GM21576 (cell line): ENCODE measurements around the gene FASTK.

Source experiments
- ATAC-seq: cut with Tn5 transposase; IDR thresholded peaks from one replicate; pipeline ENCODE4 v1.9.1; 2021; ENCODE audit warnings: mild to moderate bottlenecking, moderate library complexity; ENCODE audit not compliant: unreplicated experiment

FASTK gene

DNA sequence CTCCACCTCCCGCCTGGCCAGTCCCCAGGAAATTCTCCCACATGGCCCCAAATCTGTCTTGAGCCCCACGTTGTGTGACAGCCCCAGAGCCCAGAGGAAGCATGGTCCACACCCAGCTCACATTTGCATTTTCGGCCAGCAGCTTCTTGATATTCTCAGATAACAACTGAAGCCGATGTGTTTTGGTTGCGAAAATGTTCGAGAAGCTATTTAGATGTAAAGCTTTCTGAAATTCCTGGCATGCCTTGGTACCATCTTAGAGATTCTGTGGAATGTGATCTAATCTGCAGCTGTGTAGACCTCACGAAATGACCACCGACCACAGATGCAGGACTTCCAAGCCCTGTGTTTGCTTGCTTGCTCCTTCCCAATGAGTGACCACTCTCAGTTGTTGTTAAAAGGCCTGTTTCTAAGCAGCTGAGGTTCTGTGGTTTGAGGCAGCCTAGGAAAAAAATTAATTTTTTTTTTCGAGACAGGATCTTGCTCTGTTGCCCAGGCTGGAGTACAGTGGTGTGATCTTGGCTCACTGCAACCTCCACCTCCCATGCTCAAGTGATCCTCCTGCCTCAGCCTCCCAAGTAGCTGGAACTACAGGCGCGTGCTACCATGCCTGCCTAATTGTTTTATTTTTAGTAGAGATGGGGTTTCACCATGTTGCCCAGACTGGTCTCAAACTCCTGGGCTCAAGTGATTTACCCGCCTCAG lies 12.4 kb downstream of the FASTK start:
- ATAC-seq: no peak

DNA sequence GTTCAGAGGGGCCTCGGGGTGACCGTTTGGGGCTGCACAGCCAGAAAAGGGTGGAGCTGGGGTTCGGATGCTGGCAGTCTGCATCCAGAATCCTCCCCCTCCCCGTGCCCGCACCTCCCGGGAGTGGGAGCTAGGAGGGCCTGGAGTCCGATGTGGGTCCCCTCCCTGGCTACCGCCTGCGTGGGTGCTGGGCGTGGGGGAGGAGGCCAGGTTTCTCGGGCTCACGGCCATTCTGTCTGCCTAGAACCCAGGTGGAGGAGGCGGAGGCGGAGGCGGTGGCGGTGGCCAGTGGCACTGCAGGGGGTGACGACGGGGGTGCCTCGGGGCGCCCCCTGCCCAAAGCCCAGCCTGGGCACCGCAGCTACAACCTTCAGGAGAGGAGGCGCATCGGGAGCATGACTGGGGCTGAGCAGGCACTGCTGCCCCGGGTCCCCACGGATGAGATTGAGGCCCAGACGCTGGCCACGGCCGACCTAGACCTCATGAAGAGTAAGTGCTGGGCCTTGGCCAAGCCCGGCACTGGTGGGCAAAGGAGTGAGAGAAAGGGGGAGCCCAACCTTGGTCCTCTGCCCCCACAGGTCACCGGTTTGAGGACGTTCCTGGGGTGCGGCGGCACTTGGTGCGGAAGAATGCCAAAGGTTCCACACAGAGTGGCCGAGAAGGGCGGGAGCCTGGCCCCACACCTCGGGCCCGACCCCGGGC lies 14.2 kb downstream of the FASTK start:
- no peak for ATAC-seq

DNA sequence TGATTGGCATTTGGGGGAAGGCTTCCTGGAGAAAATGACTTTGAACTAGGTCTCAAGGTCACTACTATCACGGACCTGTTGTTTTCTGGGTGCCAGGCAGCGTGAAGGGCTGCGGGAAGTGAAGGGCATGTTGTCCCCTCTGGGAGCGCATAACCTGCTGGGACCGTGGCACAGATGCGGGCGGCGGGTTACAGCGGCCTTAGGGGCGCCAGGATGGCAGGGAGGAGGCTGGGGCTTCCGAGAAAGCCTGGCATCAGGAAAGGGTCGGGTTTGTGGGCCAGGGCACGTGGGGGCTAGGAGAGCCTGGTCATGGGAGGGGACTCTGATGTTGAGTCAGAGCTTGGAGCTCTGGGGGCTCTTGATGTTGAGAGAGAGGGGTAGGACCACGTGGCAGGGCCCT lies 15.1 kb downstream of the FASTK start:
- ATAC-seq: no peak

DNA sequence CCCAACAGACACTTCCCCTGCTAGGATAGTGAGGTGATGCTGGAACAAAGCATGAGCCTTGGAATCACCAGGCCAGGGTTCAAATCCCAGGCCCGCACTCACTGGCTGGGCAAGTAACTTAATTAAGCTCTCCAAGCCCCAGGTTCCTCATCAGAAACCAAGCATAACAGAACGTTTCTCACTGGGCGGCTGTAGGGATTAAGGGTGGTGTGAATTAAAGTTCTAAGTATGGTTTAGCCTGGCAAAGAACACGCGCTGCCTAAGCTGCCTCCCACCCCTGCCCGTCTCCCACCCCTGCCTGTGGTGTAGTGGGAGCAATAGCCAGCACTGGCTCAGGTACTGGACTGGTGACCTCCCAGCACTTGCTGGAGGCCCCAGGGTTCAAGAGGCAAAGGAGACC lies 15.6 kb downstream of the FASTK start:
- no peak for ATAC-seq

DNA sequence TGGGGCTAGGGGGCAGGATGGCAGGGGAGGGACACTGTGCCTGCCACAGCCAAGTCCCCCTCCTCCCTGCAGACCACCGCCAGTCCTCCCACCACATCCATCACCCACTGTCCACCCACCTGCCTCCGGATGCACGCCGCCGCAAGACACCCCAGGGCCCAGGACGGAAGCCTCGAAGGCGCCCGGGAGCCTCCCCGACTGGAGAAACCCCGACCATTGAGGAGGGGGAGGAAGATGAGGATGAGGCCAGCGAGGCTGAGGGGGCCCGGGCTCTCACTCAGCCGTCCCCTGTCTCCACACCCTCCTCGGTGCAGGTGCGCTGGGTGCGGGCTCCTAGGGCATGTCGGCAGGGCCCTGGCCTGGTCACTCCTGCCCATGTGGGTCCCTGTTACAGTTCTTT lies 16.2 kb downstream of the FASTK start:
- no peak for ATAC-seq

DNA sequence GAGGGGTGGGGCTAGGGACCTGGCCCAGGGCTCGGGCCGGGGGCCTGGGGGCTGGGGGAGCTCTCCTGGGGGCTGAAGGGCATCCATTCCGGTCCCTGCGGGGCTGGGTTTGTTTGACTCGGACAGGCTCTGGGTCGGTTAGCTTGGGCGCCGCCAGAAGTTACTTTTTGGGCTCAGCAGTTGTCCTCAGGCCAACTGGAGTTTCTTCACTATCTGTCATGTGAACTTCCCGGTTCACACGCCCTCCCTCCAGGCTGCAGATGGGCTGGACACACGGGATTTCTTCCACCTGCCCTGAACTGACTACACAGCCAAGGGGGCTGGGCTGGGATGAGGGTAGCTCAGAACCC lies 17.4 kb downstream of the FASTK start:
- ATAC-seq: no peak

DNA sequence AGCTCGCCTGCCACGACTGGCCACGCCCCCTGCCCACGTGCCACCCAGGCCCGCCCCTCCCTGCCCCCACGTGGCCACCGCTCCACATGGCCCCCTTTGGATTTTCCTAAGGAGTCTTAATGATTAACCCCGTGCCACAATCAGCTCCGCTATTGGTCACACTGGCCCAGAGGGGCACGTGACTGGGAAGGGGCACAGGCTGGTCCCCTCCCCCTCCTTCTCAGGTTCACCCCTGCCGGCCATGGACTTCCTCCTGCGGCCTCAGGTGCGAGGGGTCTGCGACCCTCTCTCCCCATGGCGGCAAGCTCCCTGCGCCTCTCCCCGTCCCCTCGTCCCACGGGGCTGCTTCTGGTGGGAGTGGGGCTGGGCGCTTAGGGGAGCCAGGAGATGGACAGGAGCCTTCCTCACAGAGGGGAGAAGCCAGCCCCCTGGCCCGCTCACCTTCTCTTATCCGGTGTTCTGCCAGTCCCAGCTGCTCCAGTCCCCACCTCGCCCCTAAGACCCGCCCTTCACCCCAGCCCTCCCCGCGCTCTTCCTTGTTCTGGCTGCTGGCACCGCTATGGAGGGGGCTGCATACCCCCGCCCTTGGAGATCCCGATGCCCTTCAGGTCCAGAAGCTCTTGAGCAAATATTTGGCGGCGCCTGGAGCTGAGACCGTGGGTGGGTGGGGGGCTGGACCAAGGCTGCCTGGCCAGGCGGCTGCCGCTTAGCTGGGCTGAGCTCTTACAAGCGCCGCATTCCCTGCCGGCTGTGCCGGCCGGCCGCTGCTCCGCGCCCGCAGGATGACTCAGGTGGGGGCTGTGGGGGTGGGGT lies 18.0 kb downstream of the FASTK start:
- no peak for ATAC-seq

DNA sequence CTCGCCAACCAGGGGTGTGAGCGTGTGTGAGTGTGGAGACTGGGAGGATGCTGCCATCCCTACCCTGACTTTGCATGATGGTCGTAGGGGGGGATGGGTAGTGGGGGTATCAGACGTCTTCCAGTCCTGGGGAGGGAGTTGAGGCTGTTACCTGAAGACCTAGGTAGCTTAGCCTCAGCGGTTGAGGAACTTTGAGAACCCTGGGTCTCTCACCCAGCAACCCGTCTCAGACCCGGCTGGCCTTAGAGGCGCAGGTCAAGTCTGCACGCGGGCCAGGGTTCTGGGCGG lies 18.6 kb downstream of the FASTK start:
- no peak for ATAC-seq

DNA sequence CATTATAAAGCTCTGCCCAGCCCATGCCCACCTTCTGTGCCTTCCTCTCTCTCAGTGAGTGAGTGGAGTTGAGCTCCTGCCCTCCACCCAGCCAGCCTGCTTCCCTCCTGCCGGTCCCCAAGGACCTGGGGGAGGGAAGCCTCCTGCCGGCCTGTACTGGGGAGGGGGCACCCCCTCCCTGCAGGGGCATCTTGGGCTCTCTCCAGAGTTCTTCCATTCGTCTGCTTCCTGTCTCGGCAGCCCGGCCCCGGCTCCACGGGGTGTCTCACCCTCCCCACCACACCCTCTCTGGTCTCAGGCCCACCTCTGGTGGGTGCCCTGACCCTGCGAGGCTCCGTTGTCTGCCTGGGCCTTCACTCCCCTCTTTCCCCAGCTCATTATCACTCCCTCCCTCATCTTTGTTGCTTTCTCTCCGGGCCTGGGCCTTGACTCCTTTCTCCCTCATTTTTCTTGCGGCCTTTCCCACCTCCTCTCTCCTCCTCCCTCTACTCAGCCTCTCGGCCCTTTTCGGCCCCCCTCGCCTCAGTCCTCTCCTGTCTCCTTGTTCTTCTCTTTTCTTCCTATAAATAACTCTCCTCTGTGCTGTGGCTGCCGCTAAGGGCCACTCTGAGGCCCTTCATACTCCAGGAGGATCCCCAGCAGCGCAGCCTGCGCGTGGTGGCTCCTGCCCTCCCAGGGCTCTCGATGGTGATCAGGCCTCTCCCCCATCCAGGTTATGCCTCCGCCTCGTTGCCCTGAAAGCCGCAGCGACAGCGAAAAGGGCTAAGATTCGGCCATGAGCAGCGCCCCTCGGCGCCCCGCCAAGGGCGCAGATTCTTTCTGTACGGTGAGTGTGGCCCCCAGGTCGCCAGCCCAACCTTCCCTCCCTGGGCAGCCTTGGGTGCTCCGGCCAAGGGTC lies 19.1 kb downstream of the FASTK start:
- no peak for ATAC-seq

DNA sequence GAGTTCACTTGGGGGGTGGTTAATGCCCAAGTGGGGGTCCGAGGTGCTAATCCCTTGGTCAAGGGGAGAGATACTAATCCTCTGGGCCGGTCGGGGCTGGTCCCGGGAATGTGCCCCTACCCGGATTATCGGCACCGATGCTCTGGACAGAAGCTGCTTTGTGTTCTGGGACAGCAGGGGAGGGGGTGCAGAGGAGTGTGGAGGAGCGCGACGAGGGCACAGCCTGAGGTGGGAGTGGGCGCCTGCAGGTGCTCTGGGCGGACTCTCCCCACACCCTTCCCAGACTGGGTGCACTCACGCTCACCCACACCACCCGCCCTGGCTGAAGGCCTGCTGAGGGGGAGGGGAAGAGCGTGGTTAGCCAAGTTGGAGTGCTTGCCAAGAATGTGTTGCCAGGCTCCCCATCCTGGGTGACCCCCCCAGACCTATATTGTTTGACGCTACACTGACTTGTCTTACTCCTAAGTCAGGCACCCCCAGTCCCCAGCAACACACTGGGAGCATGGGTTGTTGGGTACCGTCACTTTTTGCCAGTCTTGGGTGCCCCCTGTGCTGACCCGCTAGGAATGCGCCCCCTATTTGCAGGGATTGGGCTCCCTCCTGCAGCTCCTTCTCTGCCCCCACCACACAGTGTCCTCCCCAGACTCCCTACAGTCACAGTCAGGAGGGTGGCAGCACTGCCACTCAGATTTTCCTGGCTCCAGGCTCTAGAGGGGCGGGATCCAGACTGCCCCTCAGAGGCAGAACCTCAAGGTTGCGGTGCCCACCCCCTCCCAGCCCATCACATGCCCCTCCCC lies 20.0 kb downstream of the FASTK start:
- no peak for ATAC-seq

DNA sequence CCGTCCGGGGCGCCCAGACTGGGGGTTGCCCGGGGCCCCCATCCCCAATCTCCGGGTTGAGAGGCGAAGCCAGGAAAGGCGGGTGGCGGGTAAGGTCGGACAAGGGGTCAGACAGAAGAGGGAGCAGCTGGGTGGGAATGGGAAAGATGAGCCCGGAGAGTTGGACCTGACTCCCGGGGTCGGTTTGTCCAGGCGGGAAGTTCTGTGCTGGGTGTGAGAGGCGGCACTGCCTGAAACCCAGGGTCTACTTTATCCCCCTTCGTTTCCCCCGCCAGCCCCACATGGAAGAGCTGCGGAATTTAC lies 20.5 kb downstream of the FASTK start:
- ATAC-seq: no peak

DNA sequence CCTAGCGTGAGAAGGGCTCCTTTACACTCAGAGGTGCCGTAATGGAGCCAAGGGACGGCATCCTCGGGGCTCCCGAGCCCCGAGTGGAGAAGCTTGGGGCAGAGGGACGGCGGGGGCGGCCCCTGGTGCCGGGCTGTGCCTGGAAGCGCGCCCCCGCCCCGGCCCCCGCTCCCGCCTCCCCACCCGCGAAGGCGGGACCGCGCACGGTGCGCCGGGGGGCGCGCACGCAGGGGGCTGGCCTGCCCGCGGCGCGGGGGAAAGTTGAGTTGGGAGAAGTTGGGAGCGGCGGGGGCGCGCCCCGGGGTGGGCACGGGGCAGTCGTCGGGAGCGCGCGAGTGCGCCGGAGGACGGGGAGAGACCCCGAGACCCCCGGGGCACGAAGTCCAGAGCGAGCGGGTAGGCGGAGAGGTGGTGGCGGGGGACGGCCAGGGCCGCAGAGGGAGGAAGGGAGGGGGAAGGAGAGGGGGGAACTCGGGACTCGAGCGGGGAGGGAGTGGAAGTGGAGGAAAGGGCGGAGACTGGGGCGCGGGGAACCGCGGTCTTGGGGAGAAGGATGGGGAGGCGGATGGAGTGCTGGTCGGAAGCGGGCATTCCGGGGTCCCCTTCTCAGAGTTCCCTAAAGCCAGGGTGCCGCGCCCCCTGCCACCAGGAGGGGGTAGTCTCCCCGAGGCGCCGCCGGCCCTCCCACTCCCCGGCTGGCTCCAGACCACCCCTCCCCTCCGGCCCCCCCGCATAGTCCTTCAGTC lies 21.1 kb downstream of the FASTK start, which contains the start of gene SLC4A2:
TSS of gene SLC4A2 (plus strand) at position 223 of the 746 bp plus-strand sequence. CDS start 2,399 bp downstream, outside the sequence.
- ATAC-seq: peak; percentile 28

DNA sequence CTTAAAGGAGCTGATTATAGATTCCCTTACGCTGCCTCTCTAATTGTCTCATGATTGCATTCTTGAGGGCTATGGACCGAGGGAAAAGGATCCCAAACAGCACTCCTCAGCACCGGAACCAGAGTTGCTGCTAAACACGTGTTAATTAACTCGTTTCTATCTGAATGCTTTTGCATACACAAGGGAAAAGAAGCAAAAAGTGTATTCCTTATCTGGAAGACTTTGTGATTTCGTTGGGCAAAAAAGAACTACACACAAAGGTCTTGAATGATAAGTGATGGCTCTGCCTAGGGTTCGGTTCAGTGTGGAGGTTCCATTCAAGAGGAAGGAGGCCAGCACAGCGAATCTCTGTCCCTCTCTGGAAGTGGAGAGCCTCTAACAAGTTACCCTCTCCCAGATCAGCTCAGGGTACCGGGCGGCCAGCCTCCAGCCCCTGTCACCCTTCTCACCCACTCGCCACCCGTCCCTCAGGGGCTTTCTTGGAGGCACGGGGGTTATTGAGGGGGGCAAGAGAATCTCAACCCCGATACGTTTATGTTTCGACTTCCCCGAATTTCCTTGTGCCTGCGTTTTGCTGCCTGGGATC lies 21.7 kb downstream of the FASTK start:
- ATAC-seq: no peak

DNA sequence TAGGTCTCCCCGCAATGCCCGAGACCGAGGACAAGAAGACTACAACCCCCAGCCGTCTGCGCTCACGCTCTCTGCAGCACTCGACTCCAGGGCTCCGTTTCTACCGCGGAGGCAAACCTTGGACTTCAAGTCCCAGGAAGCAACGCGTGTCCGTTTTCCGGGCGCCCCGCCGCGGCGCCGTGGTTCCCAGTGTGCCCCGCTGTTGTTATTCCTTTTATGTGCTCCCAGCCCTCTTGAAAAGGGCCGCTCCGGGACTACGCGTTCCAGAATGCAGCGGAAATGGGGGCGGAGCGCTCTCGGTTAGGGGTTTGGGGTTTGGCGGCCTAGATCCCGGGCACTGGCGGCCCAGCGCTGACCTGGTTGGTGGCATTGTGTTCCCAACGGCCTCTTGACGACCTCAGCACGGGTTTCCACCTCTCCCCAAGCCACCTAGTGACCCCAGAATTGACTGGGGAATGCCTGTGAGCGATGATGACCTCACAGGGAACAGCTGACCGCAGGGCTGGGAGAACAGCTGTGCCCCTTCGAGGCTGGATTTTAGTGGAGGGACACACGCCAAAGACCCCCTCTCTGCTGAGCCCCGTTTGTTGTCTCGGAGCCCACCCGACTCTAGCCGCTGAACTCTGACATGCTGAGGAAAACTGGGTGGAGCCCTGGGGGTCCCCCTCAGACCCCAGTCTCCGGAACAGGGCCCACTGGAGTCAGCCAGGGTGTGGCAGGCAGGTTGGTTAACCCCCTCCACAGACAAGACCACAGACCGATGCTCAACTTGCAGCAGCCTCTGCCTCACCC lies 22.4 kb downstream of the FASTK start:
- peak; percentile 89 for ATAC-seq

DNA sequence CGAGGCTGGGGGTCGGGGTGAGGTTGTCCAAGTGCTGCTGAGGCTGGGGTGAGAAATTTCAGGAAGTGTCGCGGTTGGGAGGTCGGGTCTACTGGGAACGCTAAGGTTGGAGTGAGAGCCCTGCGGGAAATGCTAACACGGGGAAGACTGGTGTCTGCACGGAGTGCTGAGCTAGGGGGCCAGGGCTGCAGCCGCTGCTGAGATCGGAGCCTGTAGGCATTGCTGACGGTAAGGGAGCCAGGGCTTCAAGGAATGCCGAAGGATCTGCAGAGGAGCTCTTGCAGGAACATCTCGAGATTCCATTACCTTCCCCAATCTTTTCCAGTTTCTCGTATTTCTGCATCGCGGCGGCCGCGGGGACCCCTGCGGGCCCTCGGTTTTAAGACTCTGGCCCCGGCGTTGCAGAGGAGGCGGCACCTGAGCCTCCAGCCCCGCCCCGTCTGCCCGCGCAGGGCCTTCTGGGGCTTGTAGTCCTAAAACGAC lies 23.1 kb downstream of the FASTK start, which contains the start of gene CDK5:
TSS of gene CDK5 (minus strand) at position 392 of the 483 bp plus-strand sequence. CDS start at position 343, 49 bp downstream.
- ATAC-seq: peak; percentile 7

DNA sequence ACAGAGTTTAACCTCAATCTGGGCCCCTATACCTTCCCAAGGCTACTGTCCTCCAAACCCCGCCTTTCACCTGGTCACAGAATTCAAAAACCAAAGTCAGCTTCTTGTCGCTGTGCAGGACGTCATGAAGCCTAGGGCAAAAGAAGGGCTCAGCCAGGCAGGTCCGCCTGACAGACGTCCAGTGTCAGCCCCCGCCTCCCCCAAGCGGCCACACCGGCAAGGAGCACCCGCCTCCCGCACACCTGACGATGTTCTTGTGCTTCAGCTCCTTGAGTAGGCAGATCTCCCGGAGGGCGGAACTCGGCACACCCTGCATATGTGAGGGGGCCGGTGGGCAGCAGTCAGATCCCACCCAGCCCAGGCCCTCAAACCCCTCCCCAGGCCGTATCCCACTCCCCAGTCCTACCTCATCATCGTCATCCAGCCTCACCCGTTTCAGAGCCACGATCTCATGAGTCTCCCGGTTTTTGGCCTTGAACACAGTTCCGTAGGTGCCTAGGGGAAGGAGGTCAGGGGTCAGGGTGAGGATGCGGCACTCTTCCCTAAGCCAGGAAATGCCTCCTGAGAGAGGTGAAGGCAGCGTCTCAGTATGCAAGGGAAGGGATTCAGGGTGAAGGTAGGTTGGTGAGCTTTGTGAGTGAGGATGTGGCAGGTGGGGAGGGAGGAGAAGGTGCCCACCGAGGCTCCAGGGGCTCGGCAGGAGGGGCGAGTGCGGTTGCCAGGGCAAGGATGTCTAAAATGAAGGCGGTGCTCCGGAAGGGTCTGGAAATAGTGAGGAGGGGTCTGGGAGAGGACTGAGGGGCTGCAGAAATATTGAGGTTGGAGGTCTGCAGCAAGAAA lies 23.7 kb downstream of the FASTK start:
- no peak for ATAC-seq

DNA sequence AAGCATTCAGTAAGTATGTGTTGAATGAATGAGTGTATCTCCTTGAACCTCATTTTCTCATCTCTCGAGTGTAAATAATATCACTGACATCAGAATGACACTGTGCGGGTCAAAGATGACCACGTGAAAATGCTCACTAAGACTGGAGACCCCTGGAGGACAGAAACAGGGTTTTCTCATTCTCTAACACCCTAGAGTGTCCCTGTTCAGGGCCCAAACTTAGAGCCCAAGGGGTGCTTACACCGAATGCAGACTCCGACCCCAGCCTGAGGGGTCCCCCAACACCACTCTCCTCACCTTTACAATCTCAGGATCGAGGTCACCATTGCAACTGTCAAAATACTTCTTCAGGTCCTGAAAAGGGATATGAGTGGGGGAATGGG lies 24.3 kb downstream of the FASTK start:
- no peak for ATAC-seq
